Left renal pelvis (tissue), 4 donors: ENCODE data around the gene SPATA9. TPM values are rescaled to one million over a fixed set of nuclear protein-coding genes. Genes with fewer than 3 reads are reported as not detected.

Experiments used
- DNase-seq, 4 donors: peaks; one replicate each; pipeline ENCODE4 v3.0.0-alpha.2; 2013; ENCODE audit warnings: low read depth in 4 of 4, low spot score in 3 of 4
- polyA plus RNA-seq, 4 donors: library from polyadenylated mRNA; unstranded; fragments of 120-200 nt; gene quantifications; one replicate each; pipeline ENCODE4 v1.2.1, GENCODE V29; 2013; ENCODE audit not compliant: insufficient read length in 4 of 4

SPATA9 gene
- polyA plus RNA-seq, 4 donors, result 1.6 to 2.0 (median 1.7) TPM

GRCh38 chr5:95621839-95622629 lies 60.8 kb downstream of the SPATA9 start:
- DNase-seq, result no peak

- DNase-seq, result no peak
These were observed 61.6 kb downstream of the SPATA9 start for GRCh38 chr5:95620870-95621838.

GRCh38 chr5:95620030-95620869 lies 62.5 kb downstream of the SPATA9 start, which contains the start of gene GPR150:
Gene GPR150 (plus strand): TSS chr5:95620087. CDS start chr5:95620276, 189 bp downstream.
- DNase-seq, result no peak

- DNase-seq, result no peak
These were observed 63.2 kb downstream of the SPATA9 start for GRCh38 chr5:95619514-95620029.

- DNase-seq, result no peak
These were observed 63.7 kb downstream of the SPATA9 start for GRCh38 chr5:95619096-95619495.

- DNase-seq, result no peak
These were observed 65.7 kb downstream of the SPATA9 start for GRCh38 chr5:95617057-95617456.

GRCh38 chr5:95615164-95615467 lies 67.7 kb downstream of the SPATA9 start:
- DNase-seq, result no peak

- no peak for DNase-seq
These were observed 69.3 kb downstream of the SPATA9 start for GRCh38 chr5:95613514-95613913.

- DNase-seq, result no peak
These were observed 71.4 kb downstream of the SPATA9 start for GRCh38 chr5:95611396-95611795.

GRCh38 chr5:95610546-95610945 lies 72.2 kb downstream of the SPATA9 start:
- DNase-seq, result no peak

GRCh38 chr5:95609711-95610110 lies 73.1 kb downstream of the SPATA9 start:
- DNase-seq, result no peak

Other genes with a start within 250 kb of the SPATA9 start
- 10 to 100 TPM; 70.0 to 99.9 (median 90.3) TPM for gene SKIC3, start 128.0 kb downstream of the SPATA9 start, polyA plus RNA-seq
- 10 to 100 TPM; 15.1 to 16.8 (median 15.8) TPM for gene ARSK, start 127.9 kb downstream of the SPATA9 start, polyA plus RNA-seq
- gene GPR150, start 62.9 kb downstream of the SPATA9 start, polyA plus RNA-seq, result under 1 TPM in 1 of 4 donors, not detected in 3; 0.11 TPM
- 1 to 10 TPM; 4.3 to 5.9 (median 5.1) TPM for gene RFESD, start 36.2 kb downstream of the SPATA9 start, polyA plus RNA-seq
- gene RHOBTB3, start 48.3 kb upstream of the SPATA9 start, polyA plus RNA-seq, result 10 to 100 TPM; 62.0 to 88.7 (median 81.6) TPM
- gene GLRX, start 139.7 kb upstream of the SPATA9 start, polyA plus RNA-seq, result 10 to 100 TPM; 15.2 to 59.4 (median 51.4) TPM